ENCODE results near the gene ACTN1.
"Not testable (repeated sequence)": the region's sequence is repeated elsewhere in the genome, so short reads cannot be mapped to it uniquely, and the experiment has no call there.

The ACTN1 gene

GRCh38 chr14:68862954-68863594 lies 116.0 kb downstream of the ACTN1 start:
- DNase-seq (ENCODE audit: low read depth) = peak; percentile 15

- DNase-seq (ENCODE audit: low read depth) = no peak
Measured at GRCh38 chr14:68860771-68861170, 118.3 kb downstream of the ACTN1 start.

GRCh38 chr14:68857516-68858070 lies 121.5 kb downstream of the ACTN1 start:
- DNase-seq (ENCODE audit: low read depth) = no peak

GRCh38 chr14:68856572-68856971 lies 122.5 kb downstream of the ACTN1 start:
- no peak for DNase-seq (ENCODE audit: low read depth)

- no peak for DNase-seq (ENCODE audit: low read depth)
Measured at GRCh38 chr14:68854421-68854820, 124.7 kb downstream of the ACTN1 start.

- no peak for DNase-seq (ENCODE audit: low read depth)
Measured at GRCh38 chr14:68853749-68854148, 125.4 kb downstream of the ACTN1 start.

- not testable (repeated sequence) for DNase-seq (ENCODE audit: low read depth)
Measured at GRCh38 chr14:68852493-68852892, 126.6 kb downstream of the ACTN1 start.

- no peak for DNase-seq (ENCODE audit: low read depth)
Measured at GRCh38 chr14:68851078-68851477, 128.0 kb downstream of the ACTN1 start.

GRCh38 chr14:68849416-68849815 lies 129.7 kb downstream of the ACTN1 start:
- DNase-seq (ENCODE audit: low read depth) = no peak

GRCh38 chr14:68848253-68848652 lies 130.8 kb downstream of the ACTN1 start:
- no peak for DNase-seq (ENCODE audit: low read depth)

- not testable (repeated sequence) for DNase-seq (ENCODE audit: low read depth)
Measured at GRCh38 chr14:68847640-68848039, 131.5 kb downstream of the ACTN1 start.

- no peak for DNase-seq (ENCODE audit: low read depth)
Measured at GRCh38 chr14:68846466-68846865, 132.6 kb downstream of the ACTN1 start.

- no peak for DNase-seq (ENCODE audit: low read depth)
Measured at GRCh38 chr14:68844210-68844545, 134.9 kb downstream of the ACTN1 start.

- DNase-seq (ENCODE audit: low read depth) = no peak
Measured at GRCh38 chr14:68843471-68844209, 135.5 kb downstream of the ACTN1 start.

- DNase-seq (ENCODE audit: low read depth) = no peak
Measured at GRCh38 chr14:68842298-68842697, 136.8 kb downstream of the ACTN1 start.

- no peak for DNase-seq (ENCODE audit: low read depth)
Measured at GRCh38 chr14:68841016-68841809, 137.9 kb downstream of the ACTN1 start.

- DNase-seq (ENCODE audit: low read depth) = no peak
Measured at GRCh38 chr14:68840454-68840853, 138.6 kb downstream of the ACTN1 start.

- DNase-seq (ENCODE audit: low read depth) = no peak
Measured at GRCh38 chr14:68836082-68836481, 143.0 kb downstream of the ACTN1 start.

- DNase-seq (ENCODE audit: low read depth) = no peak
Measured at GRCh38 chr14:68834816-68835215, 144.3 kb downstream of the ACTN1 start.

- no peak for DNase-seq (ENCODE audit: low read depth)
Measured at GRCh38 chr14:68828698-68829097, 150.4 kb downstream of the ACTN1 start.

- DNase-seq (ENCODE audit: low read depth) = no peak
Measured at GRCh38 chr14:68825729-68826128, 153.4 kb downstream of the ACTN1 start.

- no peak for DNase-seq (ENCODE audit: low read depth)
Measured at GRCh38 chr14:68824517-68825347, 154.4 kb downstream of the ACTN1 start.
